Neural cell (in vitro differentiated cells): Measurements from ENCODE around the gene EHBP1. TPM values are rescaled to one million over a fixed set of nuclear protein-coding genes. Genes with fewer than 3 reads are reported as not detected.

Source experiments
- H2AFZ ChIP-seq: fragments of 200-600, 300-800 bp; sonication (generic), shearing (Covaris generic); 2 replicates; pipeline ENCODE4 v1.6.0; 2014; ENCODE audit warnings: low read depth, mild to moderate bottlenecking, antibody characterized with exemption, low read length, moderate library complexity
- H3F3A ChIP-seq: fragments of 200-600 bp; shearing (Covaris generic); 2 replicates; pipeline ENCODE4 v1.6.1; 2016; ENCODE audit warnings: mild to moderate bottlenecking, moderate library complexity, mixed read lengths, antibody characterized with exemption, low read length; ENCODE audit not compliant: insufficient read depth, poor library complexity, severe bottlenecking
- H3K27ac ChIP-seq: fragments of 200-600, 300-800 bp; sonication (generic), shearing (Covaris generic); 2 replicates; pipeline ENCODE4 v1.5.1; 2014; ENCODE audit warnings: mild to moderate bottlenecking, low read length, moderate library complexity
- H3K27me3 ChIP-seq: fragments of 300-800, 200-600 bp; sonication (generic), shearing (Covaris generic); 2 replicates; pipeline ENCODE4 v1.6.0; 2014; ENCODE audit warnings: mild to moderate bottlenecking, low read depth, low read length, moderate library complexity; ENCODE audit not compliant: insufficient read depth
- H3K36me3 ChIP-seq: fragments of 300-800, 200-600 bp; sonication (generic), shearing (Covaris generic); 2 replicates; pipeline ENCODE4 v1.5.1; 2014; ENCODE audit warnings: mild to moderate bottlenecking, antibody characterized with exemption, low read length, moderate library complexity; ENCODE audit not compliant: insufficient read depth
- H3K4me2 ChIP-seq: fragments of 300-800, 200-600 bp; sonication (generic), shearing (Covaris generic); 2 replicates; pipeline ENCODE4 v1.6.0; 2014; ENCODE audit warnings: mild to moderate bottlenecking, low read length
- H3K4me3 ChIP-seq: fragments of 300-800, 200-600 bp; sonication (generic), shearing (Covaris generic); 2 replicates; pipeline ENCODE4 v1.5.1; 2014; ENCODE audit warnings: mild to moderate bottlenecking, low read length, moderate library complexity
- H3K79me2 ChIP-seq: fragments of 200-600 bp; shearing (Covaris generic); replicated peaks from 2 replicates; pipeline ENCODE4 v1.6.0; 2014; ENCODE audit warnings: mild to moderate bottlenecking, low read length, moderate library complexity; ENCODE audit not compliant: insufficient read depth
- H3K9ac ChIP-seq: fragments of 300-800, 200-600 bp; sonication (generic), shearing (Covaris generic); 2 replicates; pipeline ENCODE4 v1.6.1; 2016; ENCODE audit warnings: mild to moderate bottlenecking, low read length, mixed read lengths
- H3K9me2 ChIP-seq: fragments of 200-600 bp; shearing (Covaris generic); 2 replicates; pipeline ENCODE4 v1.6.1; 2016; ENCODE audit warnings: mild to moderate bottlenecking, low read length, mixed read lengths; ENCODE audit not compliant: insufficient read depth
- H3K9me3 ChIP-seq: fragments of 200-600, 300-800 bp; sonication (generic), shearing (Covaris generic); 2 replicates; pipeline ENCODE4 v1.6.1; 2016; ENCODE audit warnings: mild to moderate bottlenecking, mixed run types, low read length, moderate library complexity, mixed read lengths
- H4K20me1 ChIP-seq: fragments of 200-600 bp; shearing (Covaris generic); 2 replicates; pipeline ENCODE4 v1.6.1; 2016; ENCODE audit warnings: mild to moderate bottlenecking, mixed run types; ENCODE audit not compliant: insufficient read depth
- CTCF ChIP-seq: fragments of 450-650 bp; IDR thresholded peaks from 2 replicates; pipeline ENCODE4 v1.5.1; 2014; ENCODE audit warnings: antibody characterized with exemption, mild to moderate bottlenecking, moderate library complexity; ENCODE audit not compliant: poor library complexity, severe bottlenecking
- EZH2 ChIP-seq: fragments of 200-600, 300-800 bp; shearing (Covaris generic), sonication (generic); IDR thresholded peaks from 2 replicates; pipeline ENCODE4 v1.6.1; 2014; ENCODE audit warnings: antibody characterized with exemption, low read length, borderline replicate concordance, mild to moderate bottlenecking; ENCODE audit not compliant: insufficient read depth, poor library complexity, severe bottlenecking
- MXI1 ChIP-seq: fragments of 450-650 bp; conservative IDR thresholded peaks from 2 replicates; pipeline ENCODE4 v1.6.1; 2014; ENCODE audit warnings: antibody characterized with exemption, mild to moderate bottlenecking; ENCODE audit not compliant: poor library complexity, severe bottlenecking
- RAD21 ChIP-seq: fragments of 450-650 bp; conservative IDR thresholded peaks from 2 replicates; pipeline ENCODE4 v1.6.1; 2014; ENCODE audit warnings: antibody characterized with exemption, mild to moderate bottlenecking, moderate library complexity
- REST ChIP-seq: IDR thresholded peaks from 2 replicates; pipeline ENCODE4 v1.6.1; 2012; ENCODE audit warnings: borderline replicate concordance
- TAF1 ChIP-seq: IDR thresholded peaks from 2 replicates; pipeline ENCODE4 v1.6.1; 2012; ENCODE audit warnings: low read depth
- polyA plus RNA-seq: library from polyadenylated mRNA; depleted of rRNA; stranded (reverse); fragments of >200 nt; gene quantifications from 2 replicates; pipeline ENCODE4 v1.2.3, GENCODE V29; 2014

EHBP1 gene
- polyA plus RNA-seq, 1 donor from 2014 or later: 52.6 TPM

GRCh38 chr2:62789518-62789917 is 84.0 kb downstream of the EHBP1 start:
- H3K27ac ChIP-seq: no peak overlapping the region
- H3K9me2 ChIP-seq: no peaks in the 10 kb centered on the region
- no peaks in the 10 kb centered on the region for H3K9me3 ChIP-seq
- H3K36me3 ChIP-seq: no peaks in the 10 kb centered on the region
- no peaks in the 10 kb centered on the region for H3K79me2 ChIP-seq
- no peaks in the 10 kb centered on the region for H3F3A ChIP-seq
- H2AFZ ChIP-seq: no peak overlapping the region
- H3K27me3 ChIP-seq: no peaks in the 10 kb centered on the region
- H3K9ac ChIP-seq: no peak overlapping the region
- TF ChIP-seq CTCF: no peak
- TF ChIP-seq MXI1: no peak
- TF ChIP-seq REST: no peak
- no peak for TF ChIP-seq EZH2
- no peak for TF ChIP-seq TAF1
- no peak for TF ChIP-seq RAD21
- no peak overlapping the region for H3K4me3 ChIP-seq
- no peaks in the 10 kb centered on the region for H4K20me1 ChIP-seq
- no peak overlapping the region for H3K4me2 ChIP-seq

- Histone ChIP-seq H3K36me3 (no peaks in the 10 kb centered on the region), H3K9me3 (no peaks in the 10 kb centered on the region), H3K9ac (no peak overlapping the region), H3K79me2 (no peaks in the 10 kb centered on the region), H3K4me2 (no peak overlapping the region), H3K9me2 (no peaks in the 10 kb centered on the region), H2AFZ (no peak overlapping the region), H3K4me3 (no peak overlapping the region), H3F3A (no peaks in the 10 kb centered on the region), H3K27ac (no peak overlapping the region), H4K20me1 (no peaks in the 10 kb centered on the region), H3K27me3 (no peaks in the 10 kb centered on the region)
- TF ChIP-seq EZH2: no peak
- no peak for TF ChIP-seq REST
Observed at GRCh38 chr2:62789918-62790317, 84.4 kb downstream of the EHBP1 start.
